ENCODE measurements around the gene ATG16L2.
"Not testable (repeated sequence)": the region's sequence is repeated elsewhere in the genome, so short reads cannot be mapped to it uniquely, and the experiment has no call there.

ATG16L2 gene

DNA sequence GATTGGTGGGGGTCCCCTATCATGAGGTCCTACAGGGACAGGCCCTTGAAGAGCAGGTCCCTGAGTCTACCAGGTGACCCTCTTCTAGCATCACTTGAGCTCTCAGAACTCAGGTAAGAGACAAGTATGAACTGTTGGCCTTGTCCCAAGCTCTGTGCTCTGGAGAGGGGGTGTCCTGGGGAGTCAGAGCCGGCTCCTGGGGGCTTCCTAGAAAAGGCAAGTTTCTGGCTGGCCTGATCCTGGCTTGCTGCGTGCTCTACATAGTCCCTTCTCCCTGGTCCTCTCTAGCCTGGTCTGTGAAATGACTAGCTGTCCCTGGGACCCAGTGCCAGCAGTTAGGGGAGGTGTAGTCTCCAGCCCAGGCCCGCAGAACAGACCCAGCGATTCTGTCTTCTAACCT is 11.4 kb downstream of the ATG16L2 start:
- Histone ChIP-seq H3F3A (ENCODE audit: control insufficient read depth, insufficient read depth) (peaks cover 11% of the 10 kb centered on the region), H4K20me1 (ENCODE audit: control insufficient read depth, insufficient read depth, low read depth, low read length) (no peaks in the 10 kb centered on the region), H3K9me2 (replicated peaks; ENCODE audit: control insufficient read depth, low read length) (no peaks in the 10 kb centered on the region), H3K36me3 (ENCODE audit: control insufficient read depth, low read length) (peaks cover 87% of the 10 kb centered on the region), H3K4me2 (ENCODE audit: low read length) (no peak overlapping the region), H3K27ac (ENCODE audit: low read depth, low read length) (no peak overlapping the region), H3K4me1 (ENCODE audit: control insufficient read depth, low read length) (peaks cover 38% of the 10 kb centered on the region), H3K27me3 (ENCODE audit: control insufficient read depth, low read length) (no peaks in the 10 kb centered on the region), H3K4me3 (ENCODE audit: low read length) (no peak overlapping the region), H3K79me2 (ENCODE audit: control insufficient read depth, low read length) (peaks cover 6% of the 10 kb centered on the region; the same call in 1 of the 2 replicates), H3K9me3 (ENCODE audit: control insufficient read depth, insufficient read depth, low read length) (no peaks in the 10 kb centered on the region)
- TF ChIP-seq EZH2phosphoT487 (IDR thresholded peaks at IDR 0.05; ENCODE audit: borderline replicate concordance, low read length) = no peak
- TF ChIP-seq, protein P1, sequence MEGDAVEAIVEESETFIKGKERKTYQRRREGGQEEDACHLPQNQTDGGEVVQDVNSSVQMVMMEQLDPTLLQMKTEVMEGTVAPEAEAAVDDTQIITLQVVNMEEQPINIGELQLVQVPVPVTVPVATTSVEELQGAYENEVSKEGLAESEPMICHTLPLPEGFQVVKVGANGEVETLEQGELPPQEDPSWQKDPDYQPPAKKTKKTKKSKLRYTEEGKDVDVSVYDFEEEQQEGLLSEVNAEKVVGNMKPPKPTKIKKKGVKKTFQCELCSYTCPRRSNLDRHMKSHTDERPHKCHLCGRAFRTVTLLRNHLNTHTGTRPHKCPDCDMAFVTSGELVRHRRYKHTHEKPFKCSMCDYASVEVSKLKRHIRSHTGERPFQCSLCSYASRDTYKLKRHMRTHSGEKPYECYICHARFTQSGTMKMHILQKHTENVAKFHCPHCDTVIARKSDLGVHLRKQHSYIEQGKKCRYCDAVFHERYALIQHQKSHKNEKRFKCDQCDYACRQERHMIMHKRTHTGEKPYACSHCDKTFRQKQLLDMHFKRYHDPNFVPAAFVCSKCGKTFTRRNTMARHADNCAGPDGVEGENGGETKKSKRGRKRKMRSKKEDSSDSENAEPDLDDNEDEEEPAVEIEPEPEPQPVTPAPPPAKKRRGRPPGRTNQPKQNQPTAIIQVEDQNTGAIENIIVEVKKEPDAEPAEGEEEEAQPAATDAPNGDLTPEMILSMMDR (IDR thresholded peaks at IDR 0.05; ENCODE audit: low read depth, low read length, poor library complexity, severe bottlenecking) = no peak

DNA sequence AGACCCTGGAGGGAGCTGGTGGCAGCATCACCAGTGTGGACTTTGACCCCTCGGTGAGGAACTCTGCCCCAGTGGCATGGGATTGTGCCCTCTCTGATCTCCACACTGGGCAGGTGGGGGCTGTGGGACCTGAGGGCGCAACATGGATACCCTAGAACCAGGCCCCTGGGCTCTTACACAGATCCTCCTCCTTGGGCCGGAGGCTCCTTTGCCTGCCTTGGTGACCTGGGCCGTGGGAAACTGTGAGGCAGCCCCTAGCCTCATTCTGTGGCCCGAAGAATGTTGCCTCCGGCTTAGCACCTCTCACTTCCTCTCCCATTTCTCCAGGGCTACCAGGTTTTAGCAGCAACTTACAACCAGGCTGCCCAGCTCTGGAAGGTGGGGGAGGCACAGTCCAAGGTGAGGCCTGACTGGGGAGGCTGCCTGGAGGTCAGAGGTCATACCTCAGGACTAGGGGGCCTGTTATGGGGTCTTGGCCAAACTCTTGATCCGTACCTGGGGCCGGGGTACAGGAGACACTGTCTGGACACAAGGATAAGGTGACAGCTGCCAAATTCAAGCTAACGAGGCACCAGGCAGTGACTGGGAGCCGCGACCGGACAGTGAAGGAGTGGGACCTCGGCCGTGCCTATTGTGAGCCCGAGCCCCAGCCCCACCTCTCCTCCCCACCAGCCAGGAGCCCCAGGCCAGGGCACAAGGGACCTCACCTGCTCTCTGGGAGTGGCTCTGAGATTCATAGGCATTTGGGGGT is 12.2 kb downstream of the ATG16L2 start:
- peaks cover 12% of the 10 kb centered on the region for H3F3A ChIP-seq (ENCODE audit: control insufficient read depth, insufficient read depth)
- peaks cover 87% of the 10 kb centered on the region for H3K36me3 ChIP-seq (ENCODE audit: control insufficient read depth, low read length)
- peaks cover 6% of the 10 kb centered on the region; the same call in 1 of the 2 replicates for H3K79me2 ChIP-seq (ENCODE audit: control insufficient read depth, low read length)
- H3K9me3 ChIP-seq (ENCODE audit: control insufficient read depth, insufficient read depth, low read length) = no peaks in the 10 kb centered on the region
- no peak overlapping the region for H3K4me2 ChIP-seq (ENCODE audit: low read length)
- no peaks in the 10 kb centered on the region for H3K27me3 ChIP-seq (ENCODE audit: control insufficient read depth, low read length)
- H4K20me1 ChIP-seq (ENCODE audit: control insufficient read depth, insufficient read depth, low read depth, low read length) = no peaks in the 10 kb centered on the region
- no peaks in the 10 kb centered on the region for H3K9me2 ChIP-seq (replicated peaks; ENCODE audit: control insufficient read depth, low read length)
- H3K4me3 ChIP-seq (ENCODE audit: low read length) = no peak overlapping the region
- TF ChIP-seq, protein P1 (IDR thresholded peaks at IDR 0.05; ENCODE audit: low read depth, low read length, poor library complexity, severe bottlenecking) = no peak
- no peak for TF ChIP-seq EZH2phosphoT487 (IDR thresholded peaks at IDR 0.05; ENCODE audit: borderline replicate concordance, low read length)
- H3K27ac ChIP-seq (ENCODE audit: low read depth, low read length) = no peak overlapping the region
- peaks cover 34% of the 10 kb centered on the region for H3K4me1 ChIP-seq (ENCODE audit: control insufficient read depth, low read length)

- Histone ChIP-seq H4K20me1 (ENCODE audit: control insufficient read depth, insufficient read depth, low read depth, low read length) (no peaks in the 10 kb centered on the region), H3K4me3 (ENCODE audit: low read length) (no peak overlapping the region), H3K4me2 (ENCODE audit: low read length) (no peak overlapping the region), H3K79me2 (ENCODE audit: control insufficient read depth, low read length) (peaks cover 6% of the 10 kb centered on the region; the same call in 1 of the 2 replicates), H3K4me1 (ENCODE audit: control insufficient read depth, low read length) (peaks cover 27% of the 10 kb centered on the region), H3K36me3 (ENCODE audit: control insufficient read depth, low read length) (peaks cover 89% of the 10 kb centered on the region), H3K27me3 (ENCODE audit: control insufficient read depth, low read length) (no peaks in the 10 kb centered on the region), H3K9me2 (replicated peaks; ENCODE audit: control insufficient read depth, low read length) (no peaks in the 10 kb centered on the region), H3K9me3 (ENCODE audit: control insufficient read depth, insufficient read depth, low read length) (no peaks in the 10 kb centered on the region), H3K27ac (ENCODE audit: low read depth, low read length) (no peak overlapping the region), H3F3A (ENCODE audit: control insufficient read depth, insufficient read depth) (peaks cover 15% of the 10 kb centered on the region)
- no peak for TF ChIP-seq EZH2phosphoT487 (IDR thresholded peaks at IDR 0.05; ENCODE audit: borderline replicate concordance, low read length)
- TF ChIP-seq, protein P1 (IDR thresholded peaks at IDR 0.05; ENCODE audit: low read depth, low read length, poor library complexity, severe bottlenecking) = no peak
Measured at GRCh38 chr11:72826942-72827480, 12.8 kb downstream of the ATG16L2 start.

DNA sequence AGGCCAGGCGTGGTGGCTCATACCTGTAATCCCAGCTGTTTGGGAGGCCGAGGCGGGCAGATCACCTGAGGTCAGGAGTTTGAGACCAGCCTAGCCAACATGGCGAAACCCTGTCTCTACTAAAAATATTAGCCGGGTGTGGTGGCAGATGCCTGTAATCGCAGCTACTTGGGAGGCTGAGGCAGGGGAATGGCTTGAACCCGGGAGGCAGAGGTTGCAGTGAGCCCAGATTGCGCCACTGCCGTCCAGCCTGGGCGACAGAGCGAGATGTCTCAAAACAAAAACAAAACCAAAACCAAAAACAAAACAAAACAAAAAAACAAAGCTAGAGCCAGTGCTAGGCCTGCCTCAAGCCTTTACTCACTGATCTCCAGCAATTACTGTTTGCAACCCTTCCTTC is 13.4 kb downstream of the ATG16L2 start:
- not testable (repeated sequence) for H3K4me2 ChIP-seq (ENCODE audit: low read length)

More for the DNA sequence above, 13.4 kb downstream of the ATG16L2 start:
- H3F3A ChIP-seq (ENCODE audit: control insufficient read depth, insufficient read depth) = peaks cover 19% of the 10 kb centered on the region
- H3K27ac ChIP-seq (ENCODE audit: low read depth, low read length); H4K20me1 ChIP-seq (ENCODE audit: control insufficient read depth, insufficient read depth, low read depth, low read length); H3K79me2 ChIP-seq (ENCODE audit: control insufficient read depth, low read length); H3K9me2 ChIP-seq (replicated peaks; ENCODE audit: control insufficient read depth, low read length); H3K27me3 ChIP-seq (ENCODE audit: control insufficient read depth, low read length); H3K9me3 ChIP-seq (ENCODE audit: control insufficient read depth, insufficient read depth, low read length); H3K4me3 ChIP-seq (ENCODE audit: low read length): not testable (repeated sequence)
- peaks cover 21% of the 10 kb centered on the region for H3K4me1 ChIP-seq (ENCODE audit: control insufficient read depth, low read length)
- H3K36me3 ChIP-seq (ENCODE audit: control insufficient read depth, low read length) = peaks cover 94% of the 10 kb centered on the region

All from DOHH2 (cell line).